Erythroblast (primary cell): ENCODE measurements around the gene CHMP4B.

Experiments
- GATA1 ChIP-seq: IDR thresholded peaks from 2 replicates; pipeline ENCODE4 v1.6.1; 2011; ENCODE audit warnings: low read depth, mild to moderate bottlenecking, control low read depth, low read length, moderate library complexity
- POLR2A ChIP-seq: IDR thresholded peaks from 2 replicates; pipeline ENCODE4 v1.6.1; 2011; ENCODE audit warnings: mild to moderate bottlenecking, low read length

- TF ChIP-seq POLR2A (no peak), GATA1 (no peak)
These were observed 6.3 kb downstream of the CHMP4B start for GRCh38 chr20:33817411-33817810.
